ENCODE data around the gene AIPL1. TPM values are rescaled to one million over a fixed set of nuclear protein-coding genes. Genes with fewer than 3 reads are reported as not detected.

Gene AIPL1
- total and polyA plus RNA-seq, 7 donors, result not detected

Other genes starting within 250 kb of the AIPL1 start
- under 1 TPM in 1 of 4 donors, not detected in 3; 0.38 TPM for gene PIMREG, start 9.3 kb upstream of the AIPL1 start, total RNA-seq
- under 1 TPM in 2 of 3 donors, not detected in 1; 0.18 to 0.21 TPM for gene PIMREG, start 9.3 kb upstream of the AIPL1 start, polyA plus RNA-seq
- gene PITPNM3, start 121.4 kb upstream of the AIPL1 start, total RNA-seq, result under 1 TPM; 0.32 to 0.65 (median 0.53) TPM
- under 1 TPM; 0.08 to 0.31 (median 0.27) TPM for gene PITPNM3, start 121.4 kb upstream of the AIPL1 start, polyA plus RNA-seq
- gene KIAA0753, start 205.6 kb upstream of the AIPL1 start, total RNA-seq, result 1 to 10 TPM; 2.7 to 4.3 (median 3.0) TPM
- 1 to 10 TPM; 2.4 to 4.7 (median 3.5) TPM for gene KIAA0753, start 205.6 kb upstream of the AIPL1 start, polyA plus RNA-seq
- gene TXNDC17, start 205.9 kb upstream of the AIPL1 start, total RNA-seq, result 10 to 100 TPM; 27.5 to 41.1 (median 30.9) TPM
- 100 to 1,000 TPM in 2 of 3 donors, 10 to 100 TPM in 1; 81.1 to 159 (median 100) TPM for gene TXNDC17, start 205.9 kb upstream of the AIPL1 start, polyA plus RNA-seq
- gene MED31, start 216.5 kb upstream of the AIPL1 start, total RNA-seq, result 10 to 100 TPM; 12.2 to 12.8 (median 12.7) TPM
- 10 to 100 TPM; 12.7 to 55.2 (median 22.0) TPM for gene MED31, start 216.5 kb upstream of the AIPL1 start, polyA plus RNA-seq
- under 1 TPM; 0.34 to 0.77 (median 0.65) TPM for gene C17orf100, start 216.6 kb upstream of the AIPL1 start, total RNA-seq
- gene C17orf100, start 216.6 kb upstream of the AIPL1 start, polyA plus RNA-seq, result 1 to 10 TPM in 2 of 3 donors, under 1 TPM in 1; 0.61 to 1.4 (median 1.3) TPM